Measurements from ENCODE around the gene MBNL1. TPM values are rescaled to one million over a fixed set of nuclear protein-coding genes. Genes with fewer than 3 reads are reported as not detected.

The MBNL1 gene
- total RNA-seq, 1 experiment from 2014 or later = 200 TPM

- H3K27ac ChIP-seq (ENCODE audit: low read depth, low read length) = no peak overlapping the region
- no peaks in the 10 kb centered on the region; a peak in 1 of 4 replicates for H3K36me3 ChIP-seq (ENCODE audit: control insufficient read depth in 1 of 2, insufficient read depth in 2 of 2, low read length in 2 of 2)
- H3K4me2 ChIP-seq (ENCODE audit: low read length) = no peak overlapping the region
- no peak overlapping the region for H3K9ac ChIP-seq (ENCODE audit: low read length)
- H4K20me1 ChIP-seq (ENCODE audit: insufficient read depth) = no peaks in the 10 kb centered on the region; the same call in 1 of the 2 replicates
- ChIA-PET RAD21 (ENCODE audit: low non-redundant PET in 1 of 2, low total read pairs in 2 of 2, uncharacterized antibody in 2 of 2, unreplicated experiment in 2 of 2) (no interaction called here), CTCF (no interaction called here), POLR2A (no interaction called here)
- no peak for DNase-seq (ENCODE audit: low read depth, low spot score)
- no peak overlapping the region for H2AFZ ChIP-seq (ENCODE audit: low read depth, low read length, poor library complexity, severe bottlenecking)
- no peaks in the 10 kb centered on the region for H3K27me3 ChIP-seq (ENCODE audit: insufficient read depth, low read length)
- no peak for TF ChIP-seq SRF (IDR thresholded peaks at IDR 0.05; ENCODE audit: low read depth)
- TF ChIP-seq POLR2AphosphoS5 (IDR thresholded peaks at IDR 0.05; ENCODE audit: low read depth, low read length) = no peak
- no peak for TF ChIP-seq EGR1 (IDR thresholded peaks at IDR 0.05; ENCODE audit: low read depth)
- no peak for TF ChIP-seq ATF3 (IDR thresholded peaks at IDR 0.05)
- TF ChIP-seq ZFX (IDR thresholded peaks at IDR 0.05) = no peak
- TF ChIP-seq RAD21 (IDR thresholded peaks at IDR 0.05; ENCODE audit: low read depth) = no peak
- no peak for TF ChIP-seq CEBPB (IDR thresholded peaks at IDR 0.05; ENCODE audit: low read depth)
- no peak for TF ChIP-seq ELF1 (IDR thresholded peaks at IDR 0.05; ENCODE audit: borderline replicate concordance, low read depth)
- TF ChIP-seq EZH2 (IDR thresholded peaks at IDR 0.05) = no peak
- no peak for TF ChIP-seq REST (IDR thresholded peaks at IDR 0.05; ENCODE audit: low read depth)
- no peak for TF ChIP-seq SP1 (IDR thresholded peaks at IDR 0.05; ENCODE audit: low read depth)
- no peak for TF ChIP-seq ZBTB33 (IDR thresholded peaks at IDR 0.05; ENCODE audit: extremely low read depth, insufficient replicate concordance, low read length)
- no peak for TF ChIP-seq TCF7L2 (IDR thresholded peaks at IDR 0.05; ENCODE audit: borderline replicate concordance, extremely low read depth, insufficient read depth, insufficient read length)
- TF ChIP-seq MAX (IDR thresholded peaks at IDR 0.05) = no peak
- H3K9me2 ChIP-seq (ENCODE audit: insufficient read depth) = 0 out of 2 replicates have a peak, but pooled peaks cover 3% of the 10 kb centered on the region
- H3K4me1 ChIP-seq (ENCODE audit: control insufficient read depth in 1 of 2, insufficient read depth in 2 of 2, low read length in 2 of 2) = peaks cover 12 to 18% of the 10 kb centered on the region in 2 experiments; a peak in 3 of 4 replicates
- H3K4me3 ChIP-seq (replicated peaks in 1 of 2; ENCODE audit: low read depth in 1 of 2, low read length in 2 of 2) = no peak overlapping the region
- no peaks in the 10 kb centered on the region for H3K9me3 ChIP-seq (ENCODE audit: control insufficient read depth in 1 of 2, insufficient read depth in 1 of 2, low read depth in 1 of 2, low read length in 2 of 2)
- H3K79me2 ChIP-seq (ENCODE audit: insufficient read depth, low read length) = peaks cover 98% of the 10 kb centered on the region
- intact Hi-C loops (cut with micrococcal nuclease) = no loop called here
- no TSS peak for BruUV-seq (replicated peaks)
- no peak for ATAC-seq
Measured at GRCh38 chr3:152395764-152396163, 127.0 kb downstream of the MBNL1 start.
